Activated naive CD4-positive, alpha-beta T cell treated with Interleukin-2 at 50 U/mL for 16 hours (primary cell): Measurements from ENCODE around the gene WFDC1.

Experiments used
- DNase-seq: peaks from one replicate; pipeline ENCODE4 v3.0.0-alpha.2; 2020

Gene WFDC1

DNA sequence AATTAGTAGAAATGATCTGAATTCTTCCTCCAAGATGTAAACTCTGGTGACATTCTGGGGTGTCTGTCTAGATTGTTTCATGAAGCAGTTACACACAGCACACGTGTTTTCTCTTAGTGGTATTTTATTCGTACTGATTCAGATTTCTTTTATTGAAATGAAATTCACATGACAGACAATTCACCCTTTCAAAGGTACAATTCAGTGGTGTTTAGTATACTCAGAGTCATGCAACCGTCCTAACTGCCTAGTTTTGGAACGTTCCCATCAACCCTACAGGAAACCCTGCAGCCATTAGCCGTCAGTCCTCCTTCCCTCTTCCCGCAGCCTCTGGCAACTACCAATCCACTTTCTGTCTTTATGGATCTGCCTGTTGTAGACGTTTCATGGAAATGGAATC is 8.8 kb downstream of the WFDC1 start:
- DNase-seq: no peak

- DNase-seq: no peak
Measured at GRCh38 chr16:84306564-84306963, 11.9 kb downstream of the WFDC1 start.

DNA sequence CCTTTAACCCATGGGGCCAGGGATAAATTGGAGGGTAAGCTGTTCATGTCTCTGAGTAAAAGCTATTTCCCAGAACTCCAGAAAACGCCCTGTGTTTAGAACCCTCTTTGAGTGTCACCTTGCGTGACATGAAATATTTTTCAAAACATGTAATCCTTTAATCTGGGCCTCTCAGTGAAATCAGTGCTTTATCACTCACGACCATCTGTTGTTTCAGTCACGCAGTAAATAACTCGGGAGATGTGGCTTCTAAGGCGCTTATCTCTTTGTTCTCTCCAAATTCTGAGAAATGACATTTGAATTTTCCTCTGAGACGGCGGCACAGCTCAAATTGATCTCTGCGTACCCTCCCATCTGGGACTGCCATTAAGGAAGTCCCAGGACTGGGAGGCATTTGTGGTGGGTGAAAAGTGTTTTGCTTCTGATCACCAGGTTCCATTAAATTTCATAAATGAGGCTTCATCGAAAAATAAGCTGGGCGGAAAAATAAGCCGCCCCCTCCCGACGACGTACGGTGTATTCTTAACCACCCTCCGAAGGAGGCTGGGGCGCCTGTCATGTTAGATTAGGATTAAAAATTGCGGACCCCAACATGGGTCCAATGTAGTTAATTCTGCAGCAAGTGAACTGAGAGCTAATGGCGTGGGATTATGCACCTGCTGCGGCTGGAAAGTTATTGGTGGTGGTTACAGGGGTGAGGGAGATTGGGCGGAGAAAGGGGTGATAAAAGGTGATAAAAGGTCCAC is 12.7 kb downstream of the WFDC1 start:
- no peak for DNase-seq

DNA sequence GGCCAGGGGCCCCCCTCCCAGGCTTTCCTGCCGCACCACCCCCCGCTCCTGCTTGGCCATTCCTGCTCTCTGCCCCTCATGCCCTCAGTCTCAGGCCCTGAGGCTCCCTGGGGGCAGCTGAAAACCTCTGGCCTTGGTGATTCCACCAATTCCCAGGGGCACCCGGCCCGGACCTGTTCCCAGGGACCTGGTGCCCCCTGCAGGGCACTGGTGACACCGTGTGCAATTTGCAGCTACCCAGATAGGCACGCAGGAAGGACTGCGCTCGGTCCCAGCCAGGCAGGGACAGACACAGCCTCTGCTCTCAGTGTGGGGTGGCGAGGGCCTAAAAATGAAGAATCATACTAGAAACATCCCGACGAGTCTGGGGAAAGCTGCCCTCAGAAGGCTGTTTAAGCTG is 13.4 kb downstream of the WFDC1 start:
- no peak for DNase-seq

GRCh38 chr16:84310642-84311041 is 16.0 kb downstream of the WFDC1 start:
- DNase-seq: no peak

- no peak for DNase-seq
Measured at GRCh38 chr16:84312783-84313382, 18.2 kb downstream of the WFDC1 start.

GRCh38 chr16:84313921-84314320 is 19.2 kb downstream of the WFDC1 start:
- no peak for DNase-seq

DNA sequence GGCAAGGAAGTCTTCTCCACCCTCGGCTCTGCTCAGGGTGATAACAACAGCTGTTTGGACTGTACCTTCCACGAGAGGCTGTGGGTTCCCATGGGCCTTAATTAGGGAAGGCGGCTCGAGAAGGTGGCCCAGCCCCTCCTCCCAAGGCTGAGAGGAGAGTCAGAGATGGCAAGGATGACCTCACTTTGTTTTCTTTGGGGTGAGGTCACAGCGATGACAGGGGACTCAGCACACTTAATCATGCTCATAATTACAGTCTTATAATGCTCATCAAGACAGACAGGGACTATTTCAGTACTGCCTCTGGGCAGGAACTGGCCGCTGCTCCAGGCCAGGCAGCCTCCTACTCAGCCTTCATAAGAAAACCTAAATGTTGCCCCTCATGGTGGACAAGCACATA is 19.7 kb downstream of the WFDC1 start:
- no peak for DNase-seq

GRCh38 chr16:84314814-84315213 is 20.1 kb downstream of the WFDC1 start:
- DNase-seq: no peak

GRCh38 chr16:84315422-84315821 is 20.7 kb downstream of the WFDC1 start:
- DNase-seq: no peak

- DNase-seq: no peak
Measured at GRCh38 chr16:84318091-84318975, 23.7 kb downstream of the WFDC1 start.

- no peak for DNase-seq
Measured at GRCh38 chr16:84319146-84319760, 24.6 kb downstream of the WFDC1 start.

DNA sequence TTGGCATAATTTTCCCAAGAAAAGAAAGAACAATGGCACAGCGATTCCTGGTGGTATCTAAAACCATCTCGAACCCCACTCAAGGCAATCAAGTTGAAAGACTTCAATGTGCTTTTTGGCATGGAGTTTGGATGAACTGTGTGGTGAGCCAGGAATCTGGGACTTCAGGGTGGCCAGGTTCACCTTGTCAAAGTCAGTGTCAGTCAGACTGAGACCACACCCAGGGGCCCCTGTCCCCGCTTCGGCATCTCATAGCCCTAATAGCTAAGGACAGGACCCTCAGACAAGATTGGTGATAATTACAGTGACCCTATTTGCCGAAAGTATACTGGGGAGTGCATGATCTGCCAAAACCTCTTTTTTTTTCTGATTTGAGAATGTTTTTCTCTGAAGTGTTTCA is 25.8 kb downstream of the WFDC1 start:
- DNase-seq: no peak

DNA sequence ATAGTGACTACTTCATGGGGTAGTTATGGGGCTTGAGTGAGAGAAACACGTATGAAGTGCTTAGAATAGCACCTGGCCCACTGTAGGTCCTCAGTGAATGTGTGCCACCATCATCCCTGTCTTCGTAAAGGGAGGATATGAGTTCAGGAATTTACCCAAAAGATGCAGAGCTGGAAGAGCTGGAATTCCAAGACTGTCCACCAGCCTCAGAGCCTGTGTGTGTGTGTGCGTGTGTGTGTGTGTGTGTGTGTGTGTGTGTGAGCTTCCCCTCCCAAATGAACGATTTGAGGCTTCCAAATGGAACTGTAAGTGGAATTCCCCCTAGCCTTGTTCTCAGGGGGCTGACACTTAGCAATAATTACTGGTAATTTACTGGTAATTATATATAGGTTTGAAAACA is 27.3 kb downstream of the WFDC1 start:
- no peak for DNase-seq

- DNase-seq: no peak
Measured at GRCh38 chr16:84322749-84323148, 28.1 kb downstream of the WFDC1 start.

GRCh38 chr16:84323606-84324005 is 28.9 kb downstream of the WFDC1 start:
- no peak for DNase-seq

- no peak for DNase-seq
Measured at GRCh38 chr16:84324434-84325262, 30.0 kb downstream of the WFDC1 start.

DNA sequence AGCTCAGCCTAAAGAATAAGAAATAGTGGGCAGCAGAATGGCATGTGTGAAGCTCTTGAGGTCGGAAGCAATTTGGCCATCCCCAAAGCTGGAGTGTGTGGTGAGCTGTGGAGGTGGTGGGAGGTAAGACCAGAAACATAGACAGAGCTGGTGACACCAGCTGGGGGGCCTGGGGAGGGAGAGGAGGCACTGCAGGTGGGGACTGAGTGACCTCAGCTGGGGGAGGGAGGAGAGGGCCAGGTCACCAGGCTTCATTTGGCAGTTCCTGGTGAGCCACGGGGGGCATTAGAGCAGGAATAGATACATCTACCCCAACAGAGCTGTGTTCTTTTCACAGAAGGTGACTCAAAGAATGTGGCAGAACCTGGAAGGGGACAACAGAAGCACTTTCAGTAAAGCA is 31.9 kb downstream of the WFDC1 start:
- DNase-seq: no peak

DNA sequence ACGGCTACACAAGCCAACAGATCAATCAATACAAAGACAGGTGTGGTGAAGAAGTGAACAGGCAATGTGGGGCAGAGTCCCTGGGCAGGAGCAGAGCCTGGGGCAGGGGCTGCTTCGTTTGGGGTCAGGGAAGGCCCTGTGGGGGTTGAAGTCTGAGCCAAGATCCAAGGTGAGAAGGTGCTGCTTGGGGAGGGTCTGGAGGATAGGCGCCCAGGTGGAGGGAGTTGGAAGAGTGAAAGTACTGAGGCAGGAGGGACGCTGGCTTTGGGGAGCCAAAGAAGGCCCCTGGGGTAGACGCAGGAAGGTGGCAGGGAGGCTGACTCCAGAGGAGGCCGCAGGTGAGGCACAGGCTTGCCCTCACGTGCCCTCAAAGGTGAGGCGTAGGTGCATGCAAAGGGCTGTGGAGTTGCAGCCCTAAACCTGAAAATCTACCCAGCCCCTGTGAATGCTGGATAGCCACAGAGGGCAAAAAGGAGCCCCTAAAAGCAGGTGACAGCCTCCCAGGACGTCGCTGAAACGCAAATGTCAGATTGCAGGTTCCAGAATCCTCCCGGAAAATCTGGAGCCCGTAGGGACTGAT is 33.3 kb downstream of the WFDC1 start:
- DNase-seq: no peak

- DNase-seq: no peak
Measured at GRCh38 chr16:84329016-84329415, 34.3 kb downstream of the WFDC1 start.

DNA sequence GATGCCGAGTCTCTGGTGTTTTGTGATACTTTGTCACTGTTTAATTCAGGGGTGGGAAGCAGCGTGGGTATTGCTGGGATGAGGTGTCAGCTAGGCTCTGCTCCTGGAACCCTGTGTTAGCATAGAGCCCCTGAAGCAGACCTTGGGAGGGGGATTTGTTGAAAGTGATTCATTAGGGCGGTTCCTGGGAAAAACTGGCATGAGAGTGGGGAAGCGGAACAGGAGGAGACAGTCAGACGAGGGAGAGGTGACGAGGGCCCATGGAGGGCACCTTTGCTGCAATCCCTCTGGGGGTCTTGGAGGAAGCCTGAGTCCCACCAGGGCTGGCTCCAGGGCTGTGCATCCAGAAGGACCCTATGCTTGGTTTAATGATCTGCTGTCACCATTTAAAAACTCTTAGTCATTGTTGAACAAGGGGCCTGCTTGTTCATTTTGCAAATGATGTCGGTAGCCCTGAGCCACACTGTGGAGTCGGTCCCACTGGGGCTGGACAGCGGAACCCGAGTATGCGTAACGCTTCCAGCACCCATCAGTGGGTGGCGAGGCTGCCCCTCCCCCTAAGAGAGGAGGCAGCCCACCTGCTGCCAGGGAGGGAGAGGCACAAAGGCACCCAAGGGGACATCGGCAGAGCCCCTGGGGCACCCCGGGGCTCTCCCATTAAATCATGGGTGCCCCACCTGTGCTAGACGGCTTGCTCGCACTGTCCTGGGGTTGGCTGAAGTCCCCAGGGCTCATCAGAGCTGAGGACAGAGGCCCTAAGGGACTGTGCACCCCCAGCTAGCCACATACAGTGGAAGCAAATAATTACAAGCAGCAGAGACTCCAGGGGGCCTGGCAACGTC is 35.4 kb downstream of the WFDC1 start:
- no peak for DNase-seq
